Activated CD4-positive, alpha-beta T cell treated with anti-CD3 and anti-CD28 coated beads for 36 hours (primary cell): Measurements from ENCODE around the gene RAB31. TPM values are rescaled to one million over a fixed set of nuclear protein-coding genes. Genes with fewer than 3 reads are reported as not detected.

Experiments used
- ATAC-seq: fragments of 200-7000 bp; cut with Tn5 transposase; one replicate; pipeline ENCODE4 v1.10.0; 2021; ENCODE audit warnings: mild to moderate bottlenecking, moderate library complexity
- CTCF ChIA-PET: fragments of 350-600 bp; sonication (Branson Sonifier 250); formaldehyde crosslinking; loops from one replicate; lab custom pipeline; 2021; ENCODE audit warnings: antibody characterized with exemption; lab: Charles Lee
- POLR2A ChIA-PET: fragments of 350-600 bp; sonication (Branson Sonifier 250); formaldehyde crosslinking; loops from one replicate; lab custom pipeline; 2021; ENCODE audit warnings: antibody characterized with exemption, inconsistent platforms; lab: Charles Lee
- DNase-seq: peaks from one replicate; pipeline ENCODE4 v3.0.0-alpha.2; 2020
- H3K27ac Mint-ChIP-seq: one replicate; pipeline ENCODE4 v1.8.0; 2021; ENCODE audit warnings: mixed read lengths
- H3K27me3 Mint-ChIP-seq: one replicate; pipeline ENCODE4 v1.8.0; 2021; ENCODE audit warnings: mixed read lengths
- H3K36me3 Mint-ChIP-seq: one replicate; pipeline ENCODE4 v1.8.0; 2021; ENCODE audit warnings: low read depth, mixed read lengths
- H3K4me1 Mint-ChIP-seq: one replicate; pipeline ENCODE4 v1.8.0; 2021; ENCODE audit warnings: mixed read lengths
- H3K4me3 Mint-ChIP-seq: one replicate; pipeline ENCODE4 v1.8.0; 2021; ENCODE audit warnings: mild to moderate bottlenecking, moderate library complexity, mixed read lengths
- H3K9me3 Mint-ChIP-seq: one replicate; pipeline ENCODE4 v1.8.0; 2021; ENCODE audit warnings: low read depth, mixed read lengths
- intact Hi-C, 2 experiments: fragments of 100-400 bp; cut with DNase I in 1 of 2; cut with micrococcal nuclease in 1 of 2; formaldehyde crosslinking; loops; one replicate each; pipeline versions ENCODE4 v1.14.2 to v1.15.1; 2022 to 2024; cut with DNase I, micrococcal nuclease
- total RNA-seq, 2 experiments: library from RNA; stranded (reverse); gene quantifications; one replicate each; pipeline ENCODE4 v1.2.3, GENCODE V29; 2021

Gene RAB31
- total RNA-seq, 2 experiments from 2014 or later, result 0.48 to 1.8 TPM

GRCh38 chr18:9803063-9803697, 95.1 kb downstream of the RAB31 start:
- POLR2A ChIA-PET, result no interaction called here
- CTCF ChIA-PET, result no interaction called here
- Mint-ChIP-seq H3K4me3 (no peak overlapping the region), H3K9me3 (no peaks in the 10 kb centered on the region), H3K27me3 (peaks cover 3% of the 10 kb centered on the region), H3K27ac (no peak overlapping the region), H3K36me3 (no peaks in the 10 kb centered on the region), H3K4me1 (no peaks in the 10 kb centered on the region)
- no peak for DNase-seq
- intact Hi-C loops, result no loop called here
- ATAC-seq, result no peak

DNA sequence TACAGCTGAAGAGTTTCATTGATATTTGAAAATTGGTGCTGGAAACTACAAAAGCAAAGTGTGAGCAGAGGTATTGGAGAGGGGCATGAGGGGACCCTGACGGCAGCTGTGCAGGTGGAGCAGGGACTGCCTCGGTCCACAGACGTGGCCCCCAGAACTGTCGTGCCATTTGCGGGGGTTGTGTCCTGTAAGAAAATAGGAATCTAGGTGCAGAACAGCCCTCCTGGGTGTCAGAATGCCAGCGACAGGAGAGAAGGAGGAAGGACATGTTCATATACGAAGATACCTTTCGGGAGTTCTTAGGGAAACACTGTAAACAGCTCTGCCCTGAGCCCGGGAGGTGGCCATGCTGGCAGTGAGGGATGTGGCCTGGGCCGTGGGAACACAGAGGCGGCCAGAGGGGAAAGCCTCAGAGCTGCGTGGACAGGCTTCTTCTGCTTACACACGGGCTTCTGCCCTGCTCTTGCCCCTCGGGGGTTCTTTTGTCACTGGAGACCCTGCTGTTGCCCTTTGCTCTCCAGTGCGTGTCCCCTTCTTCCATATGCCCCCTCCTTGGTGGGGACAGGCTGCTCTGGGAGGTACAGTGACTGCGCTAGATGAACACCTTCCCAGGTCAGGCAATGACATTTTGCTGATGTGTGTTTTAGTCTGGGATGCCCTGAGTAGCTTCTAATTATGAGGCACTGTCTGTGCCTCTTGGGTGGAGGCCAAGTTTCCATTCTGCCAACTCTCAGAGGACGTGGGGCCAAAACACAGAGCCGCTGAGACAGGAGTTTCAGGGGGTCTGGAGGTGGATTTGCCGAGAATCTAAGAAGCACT, 95.8 kb downstream of the RAB31 start:
- Mint-ChIP-seq H3K4me3 (no peak overlapping the region), H3K27ac (no peak overlapping the region), H3K36me3 (no peaks in the 10 kb centered on the region), H3K27me3 (peaks cover 2% of the 10 kb centered on the region), H3K9me3 (no peaks in the 10 kb centered on the region), H3K4me1 (no peaks in the 10 kb centered on the region)
- DNase-seq (no peak), ATAC-seq (no peak)
- ChIA-PET CTCF (no interaction called here), POLR2A (no interaction called here)
- intact Hi-C loops, result no loop called here

GRCh38 chr18:9804517-9805104, 96.5 kb downstream of the RAB31 start:
- Mint-ChIP-seq H3K4me1 (no peaks in the 10 kb centered on the region), H3K27ac (no peak overlapping the region), H3K9me3 (no peaks in the 10 kb centered on the region), H3K27me3 (peaks cover 2% of the 10 kb centered on the region), H3K36me3 (no peaks in the 10 kb centered on the region), H3K4me3 (no peak overlapping the region)
- ChIA-PET POLR2A (no interaction called here), CTCF (no interaction called here)
- DNase-seq, result no peak
- intact Hi-C loops, result no loop called here
- ATAC-seq, result no peak

GRCh38 chr18:9806905-9807304, 98.8 kb downstream of the RAB31 start:
- H3K4me1 Mint-ChIP-seq, result no peaks in the 10 kb centered on the region
- ATAC-seq (no peak), DNase-seq (no peak)
- ChIA-PET POLR2A (no interaction called here), CTCF (no interaction called here)
- no peaks in the 10 kb centered on the region for H3K36me3 Mint-ChIP-seq
- H3K4me3 Mint-ChIP-seq, result no peak overlapping the region
- intact Hi-C loops, result no loop called here
- peaks cover 2% of the 10 kb centered on the region for H3K27me3 Mint-ChIP-seq
- H3K27ac Mint-ChIP-seq, result no peak overlapping the region
- no peaks in the 10 kb centered on the region for H3K9me3 Mint-ChIP-seq

DNA sequence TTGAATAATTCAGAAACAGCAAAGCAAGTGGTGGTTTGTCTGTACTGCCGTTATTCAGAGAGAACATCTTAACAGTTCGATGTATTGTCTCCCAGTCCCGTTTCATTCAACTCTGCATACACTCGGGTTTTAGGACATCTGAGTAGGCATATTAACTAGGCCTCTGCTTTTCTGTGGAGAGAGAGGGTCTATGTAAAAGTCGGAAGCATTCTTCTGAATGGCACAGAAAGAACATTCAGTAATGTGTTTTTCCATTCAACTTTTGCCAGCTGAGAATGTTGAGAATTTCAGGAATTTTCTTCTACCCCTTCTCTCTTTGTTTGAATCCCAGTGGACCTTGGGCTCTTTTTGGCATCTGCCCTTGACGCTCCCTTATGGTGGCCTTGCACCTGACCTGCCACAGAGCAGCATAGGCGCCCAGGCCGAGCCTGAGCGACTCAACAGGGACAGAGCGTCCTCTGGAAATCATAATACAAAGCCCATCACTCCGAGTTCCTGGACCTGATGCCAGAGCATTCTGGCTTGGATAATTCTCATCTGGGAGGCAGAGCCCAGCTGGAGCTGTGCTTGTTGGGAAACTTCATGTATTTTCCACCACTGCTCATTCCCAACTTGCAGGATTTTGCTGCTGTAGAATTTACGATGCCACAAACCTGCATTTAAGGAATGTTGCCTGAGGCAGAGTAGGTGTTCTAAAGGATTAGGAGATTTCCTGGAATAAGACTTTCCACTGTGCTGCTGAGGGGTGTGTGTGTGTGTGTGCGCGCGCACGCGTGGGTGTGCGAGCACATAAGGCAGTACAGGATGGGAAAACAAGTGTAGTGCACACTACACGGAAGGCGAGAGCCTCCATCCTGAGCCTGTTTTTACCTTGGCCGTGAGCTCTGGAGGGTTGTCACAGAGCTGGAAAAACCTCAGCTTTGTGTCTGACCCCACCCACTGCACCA, 100.5 kb downstream of the RAB31 start:
- H3K27me3 Mint-ChIP-seq, result no peaks in the 10 kb centered on the region
- intact Hi-C loops, result no loop called here
- ChIA-PET POLR2A (no interaction called here), CTCF (interaction anchor here (1.4 kb wide), 1 partner anchor 22 kb away, joined by 4 read pairs; no protein-coding TSS in a partner anchor)
- H3K4me3 Mint-ChIP-seq, result no peak overlapping the region
- no peak for ATAC-seq
- H3K36me3 Mint-ChIP-seq, result no peaks in the 10 kb centered on the region
- H3K9me3 Mint-ChIP-seq, result no peaks in the 10 kb centered on the region
- H3K27ac Mint-ChIP-seq, result no peak overlapping the region
- no peak for DNase-seq
- H3K4me1 Mint-ChIP-seq, result no peaks in the 10 kb centered on the region

GRCh38 chr18:9809697-9810096, 101.6 kb downstream of the RAB31 start:
- no peaks in the 10 kb centered on the region for H3K4me1 Mint-ChIP-seq
- intact Hi-C loops, result no loop called here
- no peaks in the 10 kb centered on the region for H3K27me3 Mint-ChIP-seq
- H3K36me3 Mint-ChIP-seq, result no peaks in the 10 kb centered on the region
- CTCF ChIA-PET, result interaction anchor here (0.6 kb wide), 1 partner anchor 37 kb away, joined by 5 read pairs; no protein-coding TSS in a partner anchor
- no peak overlapping the region for H3K27ac Mint-ChIP-seq
- DNase-seq (no peak), ATAC-seq (no peak)
- POLR2A ChIA-PET, result no interaction called here
- no peaks in the 10 kb centered on the region for H3K9me3 Mint-ChIP-seq
- no peak overlapping the region for H3K4me3 Mint-ChIP-seq

DNA sequence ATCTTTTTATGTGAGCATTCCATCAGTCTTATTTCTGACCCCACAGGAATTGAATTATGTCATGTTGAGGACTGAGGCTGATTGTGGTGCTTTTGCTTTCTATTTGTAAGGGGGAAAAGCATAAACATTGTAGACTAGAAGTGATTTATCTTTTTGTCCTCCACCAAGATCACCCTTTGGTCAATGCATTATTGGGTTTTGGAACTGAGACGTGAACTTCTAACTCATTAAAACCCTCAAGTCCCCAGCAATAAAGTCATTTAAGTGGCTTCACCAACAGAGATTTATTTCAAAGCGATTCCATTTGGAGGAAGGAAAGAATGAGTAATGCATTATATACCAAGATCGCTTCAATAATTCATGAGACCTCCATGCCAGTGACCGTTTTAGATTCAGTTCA, 102.2 kb downstream of the RAB31 start:
- Mint-ChIP-seq H3K27me3 (no peaks in the 10 kb centered on the region), H3K9me3 (no peaks in the 10 kb centered on the region), H3K4me1 (no peaks in the 10 kb centered on the region), H3K27ac (no peak overlapping the region), H3K4me3 (no peak overlapping the region), H3K36me3 (no peaks in the 10 kb centered on the region)
- ATAC-seq, result no peak
- ChIA-PET CTCF (no interaction called here), POLR2A (no interaction called here)
- intact Hi-C loops, result no loop called here
- DNase-seq, result no peak

- Mint-ChIP-seq H3K27me3 (peaks cover 2% of the 10 kb centered on the region), H3K9me3 (no peaks in the 10 kb centered on the region), H3K4me1 (no peaks in the 10 kb centered on the region), H3K36me3 (no peaks in the 10 kb centered on the region), H3K27ac (no peak overlapping the region), H3K4me3 (no peak overlapping the region)
- no peak for DNase-seq
- ChIA-PET POLR2A (no interaction called here), CTCF (no interaction called here)
- intact Hi-C loops, result no loop called here
- no peak for ATAC-seq
Measured at GRCh38 chr18:9810994-9811705, 103.0 kb downstream of the RAB31 start.

- POLR2A ChIA-PET, result no interaction called here
- H3K27ac Mint-ChIP-seq, result no peak overlapping the region
- DNase-seq, result no peak
- CTCF ChIA-PET, result no interaction called here
- no peaks in the 10 kb centered on the region for H3K9me3 Mint-ChIP-seq
- intact Hi-C loops, result no loop called here
- H3K4me3 Mint-ChIP-seq, result no peak overlapping the region
- no peak for ATAC-seq
- H3K36me3 Mint-ChIP-seq, result no peaks in the 10 kb centered on the region
- H3K4me1 Mint-ChIP-seq, result no peaks in the 10 kb centered on the region
- peaks cover 2% of the 10 kb centered on the region for H3K27me3 Mint-ChIP-seq
Measured at GRCh38 chr18:9811978-9812377, 103.9 kb downstream of the RAB31 start.

GRCh38 chr18:9814431-9814830, 106.3 kb downstream of the RAB31 start:
- Mint-ChIP-seq H3K4me1 (no peaks in the 10 kb centered on the region), H3K9me3 (peaks cover 7% of the 10 kb centered on the region), H3K36me3 (no peaks in the 10 kb centered on the region), H3K27ac (no peak overlapping the region), H3K27me3 (peaks cover 10% of the 10 kb centered on the region), H3K4me3 (no peak overlapping the region)
- CTCF ChIA-PET, result no interaction called here
- ATAC-seq (no peak), DNase-seq (no peak)
- intact Hi-C loops, result no loop called here
- POLR2A ChIA-PET, result no interaction called here

DNA sequence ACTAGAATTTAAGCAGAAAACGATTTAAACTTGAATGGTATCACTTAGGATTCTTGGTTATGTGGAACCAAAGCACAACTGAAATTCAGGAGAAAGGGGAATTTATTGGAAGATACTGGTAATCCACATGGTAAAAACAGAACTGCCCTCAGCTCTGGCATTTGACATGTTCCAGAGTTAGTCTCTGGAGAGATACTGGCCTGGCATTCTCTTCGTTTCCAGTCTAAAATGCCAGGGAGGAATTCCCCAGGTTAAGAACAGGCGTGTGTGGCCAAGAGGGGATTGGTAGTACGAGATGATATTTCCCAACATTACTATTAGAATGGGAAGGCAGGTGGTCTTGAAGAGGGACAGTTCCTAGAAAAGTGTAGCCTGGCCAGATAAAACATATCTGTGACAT, 109.2 kb downstream of the RAB31 start:
- intact Hi-C loops, result no loop called here
- ATAC-seq (no peak), DNase-seq (no peak)
- Mint-ChIP-seq H3K27me3 (peaks cover 14% of the 10 kb centered on the region), H3K9me3 (peaks cover 7% of the 10 kb centered on the region), H3K36me3 (no peaks in the 10 kb centered on the region), H3K27ac (no peak overlapping the region), H3K4me1 (no peaks in the 10 kb centered on the region), H3K4me3 (no peak overlapping the region)
- POLR2A ChIA-PET, result no interaction called here
- CTCF ChIA-PET, result no interaction called here
